Esophagus muscularis mucosa (tissue), 4 donors: ENCODE data around the gene HYI.

Experiments used
- CTCF ChIP-seq, 3 experiments: fragments of 200-600 bp in 2 of 3; fragments of 450-650 bp in 1 of 3; sonication (generic) in 2 of 3; IDR thresholded peaks; one replicate each; pipeline ENCODE4 v1.5.1; 2017 to 2019; ENCODE audit warnings: antibody characterized with exemption in 3 of 3, mild to moderate bottlenecking in 2 of 3, moderate library complexity in 1 of 3
- EP300 ChIP-seq: sonication (generic); formaldehyde crosslinking; IDR thresholded peaks from one replicate; pipeline ENCODE4 v1.6.1; 2017; ENCODE audit warnings: antibody characterized with exemption
- POLR2A ChIP-seq: fragments of 450-650 bp; IDR thresholded peaks from one replicate; pipeline ENCODE4 v1.6.1; 2017; ENCODE audit warnings: antibody characterized with exemption, moderate library complexity, mild to moderate bottlenecking, low read depth
- POLR2AphosphoS5 ChIP-seq, 2 donors: sonication (generic); formaldehyde crosslinking; IDR thresholded peaks; one replicate each; pipeline ENCODE4 v1.6.1; 2017; ENCODE audit warnings: antibody characterized with exemption in 2 of 2

GRCh38 chr1:43431676-43432075 is 22.1 kb downstream of the HYI start:
- TF ChIP-seq CTCF (IDR thresholded peaks at IDR 0.05) (no peak), EP300 (no peak), POLR2A (no peak), POLR2AphosphoS5 (IDR thresholded peaks at IDR 0.05) (no peak)
